Keratinocyte (primary cell): ENCODE data around the gene TNIK. TPM values are rescaled to one million over a fixed set of nuclear protein-coding genes. Genes with fewer than 3 reads are reported as not detected.

Experiments used
- DNase-seq: peaks from one replicate; pipeline ENCODE4 v3.0.0-alpha.2; 2011; ENCODE audit warnings: low read depth, missing footprints, low spot score
- FAIRE-seq: peaks from 2 replicates; lab custom pipeline; 2011; peaks lifted over from hg19 to GRCh38; lab: Jason Lieb, UNC
- H2AFZ ChIP-seq: 2 replicates; pipeline ENCODE4 v1.6.0; 2012; ENCODE audit warnings: low read length, control low read depth, inconsistent platforms; ENCODE audit not compliant: control insufficient read depth
- H3K27ac ChIP-seq: 2 replicates; pipeline ENCODE4 v1.5.1; 2011; ENCODE audit warnings: low read length; ENCODE audit not compliant: control insufficient read depth, insufficient read depth
- H3K27me3 ChIP-seq: 3 replicates; pipeline ENCODE4 v1.6.0; 2011; ENCODE audit warnings: low read length; ENCODE audit not compliant: control insufficient read depth, insufficient read depth; ENCODE audit errors: extremely low read depth
- H3K36me3 ChIP-seq, 2 experiments: 2 replicates in 1 of 2; 3 replicates in 1 of 2; pipeline ENCODE4 v1.5.1; 2011; ENCODE audit warnings: low read length in 2 of 2, mild to moderate bottlenecking in 1 of 2; ENCODE audit not compliant: control insufficient read depth in 2 of 2, insufficient read depth in 2 of 2; ENCODE audit errors: extremely low read depth in 1 of 2
- H3K4me1 ChIP-seq: 3 replicates; pipeline ENCODE4 v1.5.1; 2011; ENCODE audit warnings: low read length; ENCODE audit not compliant: control insufficient read depth, insufficient read depth; ENCODE audit errors: extremely low read depth
- H3K4me2 ChIP-seq: 3 replicates; pipeline ENCODE4 v1.6.0; 2011; ENCODE audit warnings: low read depth, low read length; ENCODE audit not compliant: control insufficient read depth, insufficient read depth; ENCODE audit errors: extremely low read depth
- H3K4me3 ChIP-seq, 3 experiments: fragments of 200-600 bp in 1 of 3; sonication (generic) in 1 of 3; 2 replicates in 2 of 3; 3 replicates in 1 of 3; pipeline ENCODE4 v1.5.1; 2011 to 2016; ENCODE audit warnings: low read length in 3 of 3, mild to moderate bottlenecking in 3 of 3, control low read depth in 2 of 3, inconsistent platforms in 1 of 3, low read depth in 1 of 3, mixed read lengths in 1 of 3, mixed run types in 1 of 3, moderate library complexity in 1 of 3; ENCODE audit not compliant: control insufficient read depth in 2 of 3, insufficient read depth in 2 of 3; ENCODE audit errors: extremely low read depth in 1 of 3
- H3K79me2 ChIP-seq: 2 replicates; pipeline ENCODE4 v1.6.0; 2012; ENCODE audit warnings: low read length; ENCODE audit not compliant: control insufficient read depth, insufficient read depth
- H3K9ac ChIP-seq: 3 replicates; pipeline ENCODE4 v1.6.0; 2011; ENCODE audit warnings: low read length; ENCODE audit not compliant: control insufficient read depth, insufficient read depth; ENCODE audit errors: extremely low read depth
- H3K9me1 ChIP-seq: 3 replicates; pipeline ENCODE4 v1.6.0; 2011; ENCODE audit warnings: low read length; ENCODE audit not compliant: control insufficient read depth, insufficient read depth; ENCODE audit errors: extremely low read depth
- H3K9me3 ChIP-seq: 2 replicates; pipeline ENCODE4 v1.5.1; 2012; ENCODE audit warnings: low read depth, low read length; ENCODE audit not compliant: control insufficient read depth
- H4K20me1 ChIP-seq: 3 replicates; pipeline ENCODE4 v1.6.0; 2011; ENCODE audit warnings: low read length; ENCODE audit not compliant: control insufficient read depth, insufficient read depth; ENCODE audit errors: extremely low read depth
- CTCF ChIP-seq, 3 experiments: IDR thresholded peaks in 1 of 3; conservative IDR thresholded peaks in 1 of 3; optimal IDR thresholded peaks in 1 of 3; 2 replicates in 2 of 3; 3 replicates in 1 of 3; pipeline versions ENCODE3 to v1.5.1; 2011; ENCODE audit warnings: low read length in 3 of 3, mild to moderate bottlenecking in 3 of 3, moderate library complexity in 2 of 3, control low read depth in 1 of 3, inconsistent platforms in 1 of 3; ENCODE audit not compliant: insufficient read depth in 2 of 3; ENCODE audit errors: extremely low read depth in 1 of 3
- EZH2 ChIP-seq: IDR thresholded peaks from one replicate; pipeline ENCODE4 v1.6.1; 2012; ENCODE audit warnings: inconsistent platforms, mild to moderate bottlenecking, low read length, moderate library complexity
- dilution Hi-C: fragments of 300-500 bp; cut with MboI; formaldehyde crosslinking; loops from one replicate; pipeline ENCODE4 v1.7.0; 2020; ENCODE audit warnings: low sequenced_read_pairs; ENCODE audit not compliant: extremely low pct_ligation_motif_present
- polyA plus RNA-seq, 5 experiments: library from polyadenylated mRNA; depleted of rRNA in 3 of 5; stranded (reverse) in 3 of 5; stranded (forward) in 1 of 5; unstranded in 1 of 5; fragments of >200 nt; gene quantifications; 1 replicate in 1 of 5; 2 replicates in 3 of 5; 3 replicates in 1 of 5; pipeline versions ENCODE4 v1.2.1 to v1.2.3, GENCODE V29; 2011 to 2012; ENCODE audit warnings: missing spikeins in 2 of 5, low read depth in 1 of 5, low replicate concordance in 1 of 5

TNIK gene
- polyA plus RNA-seq, 1 donor (not counting 4 experiments of a cell fraction or from before 2014, with no cell fraction given) = 4.4 TPM

GRCh38 chr3:171490901-171491300 lies 30.7 kb upstream of the TNIK start:
- no peak overlapping the region for H3K27ac ChIP-seq
- no peaks in the 10 kb centered on the region for H3K9me3 ChIP-seq
- no peaks in the 10 kb centered on the region for H4K20me1 ChIP-seq
- H2AFZ ChIP-seq = no peak overlapping the region
- no peak overlapping the region for H3K4me3 ChIP-seq
- dilution Hi-C loops = no loop called here
- no peak for DNase-seq
- H3K4me2 ChIP-seq = no peak overlapping the region
- no peak for FAIRE-seq
- H3K27me3 ChIP-seq = no peaks in the 10 kb centered on the region
- H3K9me1 ChIP-seq = no peaks in the 10 kb centered on the region
- TF ChIP-seq EZH2 (no peak), CTCF (optimal IDR thresholded peaks at IDR 0.05 in 1 of 3, IDR thresholded peaks at IDR 0.05 in 1 of 3, conservative IDR thresholded peaks at IDR 0.05 in 1 of 3; ENCODE audit: extremely low read depth in 1 of 3, insufficient read depth in 2 of 3, low read length in 3 of 3) (no peak)
- no peaks in the 10 kb centered on the region for H3K79me2 ChIP-seq
- H3K9ac ChIP-seq = no peak overlapping the region
- peaks cover 12% of the 10 kb centered on the region for H3K4me1 ChIP-seq
- no peaks in the 10 kb centered on the region for H3K36me3 ChIP-seq

DNA sequence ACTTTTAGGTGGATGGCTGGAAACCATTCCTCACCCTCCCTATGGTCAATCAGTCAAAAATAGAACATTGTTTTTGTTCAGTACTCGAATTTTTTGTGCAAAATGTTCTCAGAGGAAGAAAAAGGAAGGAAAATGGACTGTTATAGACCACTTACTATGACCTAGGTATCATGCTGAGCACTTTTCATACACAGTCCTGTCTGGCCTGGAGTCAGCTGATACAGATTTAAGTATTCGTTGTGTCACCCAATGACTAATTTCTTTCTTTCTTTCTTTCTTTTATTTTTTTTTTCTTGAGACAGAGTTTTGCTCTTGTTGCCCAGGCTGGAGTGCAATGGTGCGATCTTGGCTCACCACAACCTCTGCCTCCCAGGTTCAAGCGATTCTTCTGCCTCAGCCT lies 29.1 kb upstream of the TNIK start:
- FAIRE-seq (no peak), DNase-seq (no peak)
- Histone ChIP-seq H4K20me1 (no peaks in the 10 kb centered on the region), H3K27me3 (no peaks in the 10 kb centered on the region), H3K27ac (no peak overlapping the region), H3K36me3 (no peaks in the 10 kb centered on the region), H3K79me2 (no peaks in the 10 kb centered on the region), H3K9ac (no peak overlapping the region), H3K9me1 (no peaks in the 10 kb centered on the region), H3K4me3 (no peak overlapping the region), H2AFZ (no peak overlapping the region), H3K4me2 (no peak overlapping the region), H3K9me3 (no peaks in the 10 kb centered on the region), H3K4me1 (peaks cover 12% of the 10 kb centered on the region)
- TF ChIP-seq EZH2 (no peak), CTCF (optimal IDR thresholded peaks at IDR 0.05 in 1 of 3, IDR thresholded peaks at IDR 0.05 in 1 of 3, conservative IDR thresholded peaks at IDR 0.05 in 1 of 3; ENCODE audit: extremely low read depth in 1 of 3, insufficient read depth in 2 of 3, low read length in 3 of 3) (no peak)
- dilution Hi-C loops = no loop called here
